ENCODE results near the gene SPIRE1. TPM values are rescaled to one million over a fixed set of nuclear protein-coding genes. Genes with fewer than 3 reads are reported as not detected.

The SPIRE1 gene
- total RNA-seq, 1 experiment from 2014 or later: 14.5 TPM

DNA sequence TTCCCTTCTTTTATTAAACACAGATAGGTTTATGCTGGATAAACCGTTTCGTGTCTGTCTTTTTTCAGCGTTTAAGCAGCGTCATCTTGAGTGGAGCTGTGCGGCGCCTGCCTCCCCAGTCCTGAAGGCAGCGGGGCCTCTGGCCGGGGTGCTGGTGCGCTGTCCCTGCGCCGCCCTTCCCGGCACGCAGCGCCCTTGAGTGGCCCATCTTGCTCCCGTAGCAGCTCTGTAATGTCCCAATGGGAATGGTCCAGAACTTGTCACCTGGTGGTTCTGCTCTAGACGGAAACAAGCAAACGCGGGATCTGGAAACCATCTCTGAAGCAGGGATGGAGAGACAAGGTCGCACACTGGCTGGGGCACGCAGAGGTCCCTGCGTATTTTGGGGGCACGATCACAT is 225.7 kb downstream of the SPIRE1 start:
- H3K36me3 ChIP-seq (replicated peaks; ENCODE audit: control insufficient read depth, insufficient read depth, low read length): no peaks in the 10 kb centered on the region; the same call in 1 of the 2 replicates
- no peaks in the 10 kb centered on the region for H3K27me3 ChIP-seq (ENCODE audit: control insufficient read depth, insufficient read depth, low read length)
- no peak overlapping the region for H3K4me3 ChIP-seq (ENCODE audit: insufficient read depth, low read depth, low read length)
- no peak for DNase-seq

DNA sequence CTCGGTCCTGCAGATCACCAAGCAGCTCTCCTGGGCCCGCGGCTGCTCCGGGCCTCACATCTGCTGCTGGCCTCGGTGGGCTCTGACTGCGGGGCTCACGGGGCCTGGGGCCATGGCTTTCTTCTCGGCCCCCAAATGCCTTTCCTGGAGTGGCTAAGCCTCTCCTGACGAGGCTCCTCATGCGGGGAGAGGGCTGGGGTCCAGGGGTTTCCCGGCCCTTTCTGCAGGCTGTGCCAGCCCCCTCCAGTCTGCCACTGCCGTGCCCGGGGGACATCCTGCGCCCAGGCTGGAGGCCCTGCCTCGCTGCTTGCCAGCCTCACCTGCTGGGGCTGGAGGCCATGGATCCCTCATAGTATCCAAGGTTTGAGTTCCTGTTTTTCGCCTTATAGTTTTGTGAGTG is 226.3 kb downstream of the SPIRE1 start:
- no peak overlapping the region for H3K4me3 ChIP-seq (ENCODE audit: insufficient read depth, low read depth, low read length)
- DNase-seq: peak; percentile 50
- no peaks in the 10 kb centered on the region for H3K27me3 ChIP-seq (ENCODE audit: control insufficient read depth, insufficient read depth, low read length)

DNA sequence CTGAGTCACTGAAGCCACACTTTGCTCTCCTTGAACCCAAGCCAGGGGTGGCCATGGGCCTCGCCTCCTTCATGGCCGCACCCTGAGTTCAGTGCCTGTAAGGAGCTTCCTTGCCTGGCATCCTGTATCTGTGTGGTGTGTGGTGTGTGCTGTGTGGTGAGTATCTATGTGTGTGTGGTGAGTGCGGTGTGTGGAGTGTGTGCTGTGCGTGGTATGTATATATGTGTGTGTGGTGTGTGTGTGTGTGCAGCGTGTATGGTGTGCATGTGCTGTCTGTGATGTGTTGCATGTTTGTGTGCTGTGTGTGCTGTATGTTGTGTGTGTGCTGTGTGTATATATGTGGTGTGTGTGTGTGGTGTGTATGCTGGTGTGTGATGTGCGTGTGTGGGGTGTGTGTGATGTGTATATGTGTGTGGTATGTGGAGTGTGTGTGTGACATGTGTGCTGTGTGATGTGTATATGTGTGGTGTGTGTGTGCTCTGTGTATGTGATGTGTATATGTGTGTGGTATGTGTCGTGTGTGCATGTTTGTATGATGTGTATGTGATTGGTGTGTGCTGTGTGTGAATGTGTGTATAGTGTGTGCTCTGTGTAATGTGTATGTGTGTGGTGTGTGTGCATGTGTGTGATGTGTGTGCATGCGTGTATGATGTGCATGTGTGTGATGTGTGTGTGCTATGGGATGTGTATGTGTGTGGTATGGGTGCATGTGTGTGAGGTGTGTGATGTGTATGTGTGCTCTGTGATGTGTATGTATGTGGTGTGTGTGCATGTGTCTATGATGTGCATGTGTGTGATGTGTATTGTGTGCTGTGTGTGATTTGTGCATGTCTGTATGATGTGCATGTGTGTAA is 227.5 kb downstream of the SPIRE1 start:
- Histone ChIP-seq H3K27me3 (ENCODE audit: control insufficient read depth, insufficient read depth, low read length) (no peaks in the 10 kb centered on the region), H3K4me3 (ENCODE audit: insufficient read depth, low read depth, low read length) (no peak overlapping the region), H3K36me3 (replicated peaks; ENCODE audit: control insufficient read depth, insufficient read depth, low read length) (no peaks in the 10 kb centered on the region; the same call in 1 of the 2 replicates)
- DNase-seq: no peak

More for the DNA sequence above, 226.3 kb downstream of the SPIRE1 start:
- no peaks in the 10 kb centered on the region; the same call in 1 of the 2 replicates for H3K36me3 ChIP-seq (replicated peaks; ENCODE audit: control insufficient read depth, insufficient read depth, low read length)

DNA sequence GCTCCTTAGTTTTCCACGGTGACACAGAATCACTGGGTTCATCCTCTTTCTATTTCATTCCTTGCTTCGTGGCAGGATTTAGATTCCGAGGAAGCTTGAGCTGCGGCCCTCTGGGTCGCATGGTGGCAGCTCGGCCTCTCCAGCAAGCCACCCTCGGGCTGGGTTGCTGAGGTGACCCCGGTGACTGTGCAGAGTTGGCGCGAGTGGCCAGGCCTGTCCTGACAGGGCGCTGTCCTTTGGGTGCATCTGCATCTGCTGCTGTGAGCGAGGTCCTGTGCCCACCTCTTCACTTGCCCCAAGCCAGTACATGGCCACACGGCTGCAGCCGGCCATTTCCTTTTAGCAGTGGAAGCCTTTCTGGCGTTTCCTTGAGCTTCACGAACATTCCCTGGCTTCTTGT is 228.4 kb downstream of the SPIRE1 start:
- Histone ChIP-seq H3K4me3 (ENCODE audit: insufficient read depth, low read depth, low read length) (no peak overlapping the region), H3K36me3 (replicated peaks; ENCODE audit: control insufficient read depth, insufficient read depth, low read length) (no peaks in the 10 kb centered on the region; the same call in 1 of the 2 replicates), H3K27me3 (ENCODE audit: control insufficient read depth, insufficient read depth, low read length) (no peaks in the 10 kb centered on the region)
- DNase-seq: no peak

DNA sequence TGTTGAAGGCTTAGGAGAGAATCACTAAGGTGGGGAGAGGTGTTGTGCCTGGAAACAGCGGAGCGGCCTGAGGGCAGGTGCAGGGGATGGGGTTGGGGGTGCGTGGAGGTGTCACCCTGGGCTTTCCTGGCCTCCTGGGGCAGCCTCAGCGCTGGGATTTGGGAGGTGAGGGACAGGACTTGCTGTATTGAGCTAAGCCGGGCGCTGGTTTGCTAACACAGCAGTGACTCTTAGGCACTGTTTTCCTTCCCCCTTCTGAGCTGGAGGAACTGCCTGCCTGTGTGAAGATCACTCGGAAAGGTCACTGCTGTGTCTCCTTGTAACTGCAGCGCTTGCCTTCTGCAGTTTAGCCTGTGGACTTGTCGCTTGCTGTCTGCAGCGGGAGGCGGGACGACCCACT is 229.0 kb downstream of the SPIRE1 start:
- Histone ChIP-seq H3K4me3 (ENCODE audit: insufficient read depth, low read depth, low read length) (no peak overlapping the region), H3K27me3 (ENCODE audit: control insufficient read depth, insufficient read depth, low read length) (no peaks in the 10 kb centered on the region), H3K36me3 (replicated peaks; ENCODE audit: control insufficient read depth, insufficient read depth, low read length) (no peaks in the 10 kb centered on the region; the same call in 1 of the 2 replicates)
- DNase-seq: no peak

DNA sequence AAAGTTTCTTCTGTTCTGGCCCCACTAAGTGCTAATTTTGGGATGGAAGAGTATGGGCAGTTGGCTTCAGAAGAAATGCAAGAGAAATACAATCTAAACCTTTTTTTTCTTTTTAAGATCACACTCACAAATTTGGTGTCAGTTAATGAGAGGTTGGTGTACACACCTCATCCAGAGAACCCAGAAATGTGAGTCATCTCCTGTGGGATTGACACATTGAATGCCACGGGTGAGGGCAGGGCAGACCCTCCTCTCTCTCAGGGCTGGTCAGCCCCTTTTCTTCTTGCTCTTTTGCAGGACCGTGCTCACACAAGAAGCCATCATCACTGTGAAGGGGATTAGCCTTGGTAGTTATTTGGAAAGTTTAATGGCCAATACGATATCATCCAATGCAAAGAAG is 231.0 kb downstream of the SPIRE1 start:
- no peaks in the 10 kb centered on the region; the same call in 1 of the 2 replicates for H3K36me3 ChIP-seq (replicated peaks; ENCODE audit: control insufficient read depth, insufficient read depth, low read length)
- DNase-seq: no peak
- no peaks in the 10 kb centered on the region for H3K27me3 ChIP-seq (ENCODE audit: control insufficient read depth, insufficient read depth, low read length)
- H3K4me3 ChIP-seq (ENCODE audit: insufficient read depth, low read depth, low read length): no peak overlapping the region

DNA sequence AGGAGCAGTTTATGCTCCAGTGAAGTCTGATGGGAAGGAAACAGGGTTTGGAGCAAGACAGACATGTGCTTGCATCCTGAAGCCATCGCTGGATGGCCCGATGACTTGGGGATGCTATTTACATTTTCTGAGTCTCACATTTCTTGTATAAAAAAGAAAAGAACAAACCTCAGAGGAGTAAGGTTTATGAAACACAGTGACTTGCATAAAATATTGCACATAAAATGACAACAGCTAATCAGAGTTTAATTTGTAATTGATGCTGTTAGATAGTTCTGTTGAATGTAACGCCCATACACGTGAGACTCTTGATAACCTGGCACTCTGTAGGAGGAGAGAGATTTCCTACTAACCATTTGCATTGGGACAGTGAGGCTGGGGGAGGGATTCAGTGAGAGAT is 233.7 kb downstream of the SPIRE1 start:
- DNase-seq: no peak
- no peaks in the 10 kb centered on the region; the same call in 1 of the 2 replicates for H3K36me3 ChIP-seq (replicated peaks; ENCODE audit: control insufficient read depth, insufficient read depth, low read length)
- no peak overlapping the region for H3K4me3 ChIP-seq (ENCODE audit: insufficient read depth, low read depth, low read length)
- H3K27me3 ChIP-seq (ENCODE audit: control insufficient read depth, insufficient read depth, low read length): no peaks in the 10 kb centered on the region

DNA sequence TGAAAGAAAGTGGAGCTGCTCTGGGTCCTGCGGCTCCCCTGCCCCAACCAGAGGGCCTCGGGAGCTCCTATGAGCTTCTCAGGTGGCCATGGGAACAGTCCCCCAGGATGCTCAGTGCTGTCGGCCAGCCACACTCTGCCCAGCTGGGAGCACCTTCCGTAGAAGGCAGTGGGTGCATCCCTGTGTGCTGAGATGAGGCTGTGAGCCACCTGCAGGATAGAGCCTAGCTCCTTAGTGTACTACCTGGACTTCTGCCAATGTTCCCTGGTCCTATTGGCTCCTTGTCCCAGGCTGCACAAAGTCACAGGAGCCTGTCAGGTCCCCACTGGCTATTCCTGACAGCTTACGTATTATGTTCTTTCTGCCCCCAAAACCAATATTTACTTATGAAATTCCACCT is 234.1 kb downstream of the SPIRE1 start:
- no peaks in the 10 kb centered on the region for H3K27me3 ChIP-seq (ENCODE audit: control insufficient read depth, insufficient read depth, low read length)
- no peaks in the 10 kb centered on the region; the same call in 1 of the 2 replicates for H3K36me3 ChIP-seq (replicated peaks; ENCODE audit: control insufficient read depth, insufficient read depth, low read length)
- H3K4me3 ChIP-seq (ENCODE audit: insufficient read depth, low read depth, low read length): no peak overlapping the region
- DNase-seq: no peak

DNA sequence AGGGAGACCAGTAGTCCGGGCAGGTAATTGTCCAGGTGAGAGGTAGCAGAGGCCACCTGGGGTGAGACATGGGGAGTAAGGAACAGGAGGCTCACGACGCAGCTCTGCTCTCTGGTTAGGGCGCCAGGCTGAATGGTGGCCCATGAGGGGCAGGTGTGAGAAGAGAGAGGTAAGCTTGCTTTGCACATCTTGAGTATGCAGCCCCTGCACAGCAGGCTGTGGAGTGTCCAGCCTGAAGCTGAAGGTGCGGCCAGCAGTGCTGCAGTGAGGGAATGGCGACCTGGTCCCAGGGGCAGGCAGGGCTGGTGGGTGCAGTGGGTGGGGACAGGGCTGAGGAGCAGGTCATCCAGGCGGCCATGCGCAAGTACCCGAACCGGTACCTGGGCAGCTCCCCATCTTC is 234.5 kb downstream of the SPIRE1 start:
- Histone ChIP-seq H3K27me3 (ENCODE audit: control insufficient read depth, insufficient read depth, low read length) (no peaks in the 10 kb centered on the region), H3K36me3 (replicated peaks; ENCODE audit: control insufficient read depth, insufficient read depth, low read length) (no peaks in the 10 kb centered on the region; the same call in 1 of the 2 replicates), H3K4me3 (ENCODE audit: insufficient read depth, low read depth, low read length) (no peak overlapping the region)
- no peak for DNase-seq

DNA sequence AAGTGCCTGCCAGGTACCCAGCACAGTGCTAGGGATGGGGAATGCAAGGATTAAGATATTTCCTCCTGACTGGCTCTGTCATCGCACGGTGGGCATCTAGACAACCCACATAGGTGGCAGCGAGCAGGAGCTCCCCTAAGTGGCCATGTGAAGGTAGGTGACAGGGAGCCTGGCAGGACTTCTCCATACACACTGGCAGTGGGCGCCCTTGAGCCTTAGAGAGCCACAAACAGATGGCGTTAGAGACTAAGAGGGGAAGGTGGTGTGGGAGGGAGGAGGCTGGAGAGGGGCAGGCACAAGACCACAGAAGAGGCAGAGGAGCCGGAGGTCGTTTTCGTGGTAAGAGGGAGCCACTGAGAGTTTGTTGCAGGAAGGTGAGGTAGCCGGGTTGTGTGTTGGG is 235.0 kb downstream of the SPIRE1 start:
- no peaks in the 10 kb centered on the region; the same call in 1 of the 2 replicates for H3K36me3 ChIP-seq (replicated peaks; ENCODE audit: control insufficient read depth, insufficient read depth, low read length)
- H3K27me3 ChIP-seq (ENCODE audit: control insufficient read depth, insufficient read depth, low read length): no peaks in the 10 kb centered on the region; the same call in 1 of the 2 replicates
- peak; percentile 59 for DNase-seq
- H3K4me3 ChIP-seq (ENCODE audit: insufficient read depth, low read depth, low read length): no peak overlapping the region

DNA sequence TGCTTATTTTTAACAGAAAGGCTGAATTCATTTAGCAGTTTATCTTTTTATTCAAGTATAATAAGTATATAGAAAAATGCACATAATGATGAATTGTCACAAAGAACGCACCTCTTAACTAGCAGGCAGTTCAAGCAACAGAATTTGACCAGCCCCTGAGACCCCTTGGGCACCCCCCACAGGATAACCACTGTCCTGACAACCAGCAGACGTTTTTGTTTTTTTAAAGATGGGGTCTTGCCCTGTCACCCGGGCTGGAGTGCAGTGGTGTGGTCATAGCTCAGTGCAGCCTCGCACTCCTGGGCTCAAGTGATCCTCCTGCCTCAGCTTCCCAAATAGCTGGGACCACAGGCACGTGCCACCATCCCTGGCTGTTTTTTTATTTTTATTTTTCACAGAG is 236.2 kb downstream of the SPIRE1 start:
- no peaks in the 10 kb centered on the region; the same call in 1 of the 2 replicates for H3K27me3 ChIP-seq (ENCODE audit: control insufficient read depth, insufficient read depth, low read length)
- DNase-seq: peak; percentile 70
- no peak overlapping the region for H3K4me3 ChIP-seq (ENCODE audit: insufficient read depth, low read depth, low read length)
- H3K36me3 ChIP-seq (replicated peaks; ENCODE audit: control insufficient read depth, insufficient read depth, low read length): no peaks in the 10 kb centered on the region; the same call in 1 of the 2 replicates

DNA sequence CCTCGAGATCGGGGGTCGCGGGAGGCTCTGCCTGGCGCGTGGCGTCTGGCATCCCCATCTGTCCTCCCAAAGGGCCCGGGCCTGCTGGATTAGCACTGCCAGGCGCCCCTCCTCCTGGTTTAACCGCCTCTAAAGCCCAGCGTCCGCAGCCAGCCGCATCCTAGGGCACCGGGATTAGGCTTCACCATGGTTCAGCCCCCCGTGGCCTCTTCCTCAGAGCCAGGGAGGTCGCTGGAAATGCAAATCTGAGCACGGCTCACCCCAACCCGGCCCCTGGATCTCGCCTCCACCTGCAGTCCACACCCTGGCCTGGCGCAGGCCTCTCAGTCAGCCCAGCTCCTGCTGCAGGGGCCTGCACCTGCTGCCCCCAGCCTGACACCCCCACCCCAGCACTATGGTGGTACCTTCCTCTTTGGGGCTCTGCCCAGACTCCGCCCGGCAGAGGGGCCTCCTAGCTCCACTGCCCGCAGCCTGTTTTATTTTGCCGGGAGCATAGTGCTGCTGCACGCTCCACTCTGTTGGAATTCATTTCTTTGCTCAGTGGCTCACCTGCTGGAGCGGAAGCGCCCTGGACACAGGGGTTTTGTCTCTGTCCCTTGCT is 237.0 kb downstream of the SPIRE1 start:
- H3K4me3 ChIP-seq (ENCODE audit: insufficient read depth, low read depth, low read length): peak overlapping the region; percentile 36

DNA sequence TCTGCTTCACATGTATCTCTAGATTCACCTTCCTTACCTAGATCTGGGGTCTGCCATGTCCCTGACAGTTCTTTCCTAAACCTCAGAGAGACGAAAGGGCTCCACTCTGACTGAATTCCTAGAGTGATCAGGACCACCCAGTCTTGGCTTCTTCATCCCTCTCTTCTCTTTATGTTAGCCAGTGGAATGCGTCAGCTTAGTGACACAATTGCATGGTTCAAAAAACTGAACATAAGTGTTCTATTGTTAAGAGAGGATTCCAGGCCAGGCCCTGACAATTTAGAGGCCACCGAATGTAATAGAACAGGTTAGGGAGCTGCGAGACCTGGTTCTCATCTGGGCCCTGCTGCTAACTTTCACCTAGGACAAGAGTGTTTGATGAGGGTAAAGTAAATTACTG is 240.2 kb downstream of the SPIRE1 start:
- Histone ChIP-seq H3K27me3 (ENCODE audit: control insufficient read depth, insufficient read depth, low read length) (no peaks in the 10 kb centered on the region; the same call in 1 of the 2 replicates), H3K4me3 (ENCODE audit: insufficient read depth, low read depth, low read length) (no peak overlapping the region), H3K36me3 (replicated peaks; ENCODE audit: control insufficient read depth, insufficient read depth, low read length) (no peaks in the 10 kb centered on the region)
- no peak for DNase-seq

More for the DNA sequence above, 237.0 kb downstream of the SPIRE1 start:
- peak; percentile 92 for DNase-seq
- no peaks in the 10 kb centered on the region for H3K36me3 ChIP-seq (replicated peaks; ENCODE audit: control insufficient read depth, insufficient read depth, low read length)
- H3K27me3 ChIP-seq (ENCODE audit: control insufficient read depth, insufficient read depth, low read length): no peaks in the 10 kb centered on the region; the same call in 1 of the 2 replicates

DNA sequence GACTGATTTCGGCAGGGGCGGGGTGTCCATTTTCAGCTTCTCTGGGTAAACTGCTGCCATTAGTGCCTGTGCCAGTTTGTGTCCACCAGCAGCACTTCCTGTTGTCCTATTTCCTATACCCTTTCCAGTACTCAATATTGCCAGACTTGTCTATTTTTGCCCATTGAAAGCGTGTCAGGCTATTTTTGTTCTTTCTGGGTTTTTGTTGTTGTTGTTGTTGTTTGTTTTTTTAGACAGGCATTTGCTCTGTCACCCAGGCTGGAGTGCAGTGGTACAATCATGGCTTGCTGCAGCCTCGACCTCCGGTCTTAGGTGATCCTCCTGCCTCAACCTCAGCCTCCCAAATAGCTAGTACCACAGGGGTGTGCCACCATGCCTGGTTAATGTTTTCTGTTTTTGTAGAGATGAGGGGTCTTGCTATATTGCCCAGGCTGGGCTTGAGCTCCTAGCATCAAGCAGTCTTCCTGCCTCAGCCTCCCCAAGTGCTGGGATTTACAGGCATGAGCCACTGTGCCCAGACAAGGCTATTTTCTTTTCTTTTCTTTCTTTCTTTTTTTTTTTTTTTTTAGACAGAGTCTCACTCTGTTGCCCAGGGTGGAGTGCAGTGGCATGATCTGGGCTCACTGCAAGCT is 241.7 kb downstream of the SPIRE1 start:
- Histone ChIP-seq H3K27me3 (ENCODE audit: control insufficient read depth, insufficient read depth, low read length) (no peaks in the 10 kb centered on the region; the same call in 1 of the 2 replicates), H3K36me3 (replicated peaks; ENCODE audit: control insufficient read depth, insufficient read depth, low read length) (no peaks in the 10 kb centered on the region), H3K4me3 (ENCODE audit: insufficient read depth, low read depth, low read length) (no peak overlapping the region)
- no peak for DNase-seq
